ENCODE data around the gene PRRT4. TPM values are rescaled to one million over a fixed set of nuclear protein-coding genes. Genes with fewer than 3 reads are reported as not detected.

The PRRT4 gene
- total and polyA plus RNA-seq, 9 of the 15 experiments (the other 6 are each of a cell fraction or from before 2014, with no cell fraction given) = not detected

- H3K4me1 ChIP-seq (replicated peaks in 1 of 2; ENCODE audit: control insufficient read depth in 2 of 2, insufficient read depth in 2 of 2, low read length in 2 of 2) = peaks cover 0 to 15% of the 10 kb centered on the region in 2 experiments; a peak in 1 of 5 replicates
- peaks cover 8% of the 10 kb centered on the region; the same call in 1 of the 2 replicates for H4K20me1 ChIP-seq (replicated peaks; ENCODE audit: control insufficient read depth, insufficient read depth, low read length)
- H3K4me3 ChIP-seq = no peak overlapping the region
- no peaks in the 10 kb centered on the region for H3K9me1 ChIP-seq (ENCODE audit: control insufficient read depth, insufficient read depth, low read length)
- H3K9me3 ChIP-seq (replicated peaks; ENCODE audit: control insufficient read depth, insufficient read depth, low read depth, low read length) = no peaks in the 10 kb centered on the region
- no peaks in the 10 kb centered on the region for H3K27me3 ChIP-seq (ENCODE audit: control insufficient read depth in 2 of 2, insufficient read depth in 2 of 2, low read length in 2 of 2)
- intact Hi-C loops (cut with micrococcal nuclease) (no loop called here), in situ Hi-C loops (cut with MboI) (no loop called here)
- H3K79me2 ChIP-seq (ENCODE audit: control insufficient read depth, insufficient read depth, low read length) = no peaks in the 10 kb centered on the region
- no peak overlapping the region for H3K4me2 ChIP-seq (ENCODE audit: insufficient read depth, low read length)
- no peak overlapping the region for H2AFZ ChIP-seq (ENCODE audit: low read depth, low read length)
- no peak overlapping the region for H3K27ac ChIP-seq (ENCODE audit: extremely low read depth, low read depth, low read length)
- ATAC-seq (no peak), FAIRE-seq (no peak), DNase-seq (ENCODE audit: extremely low read depth in 1 of 4, low spot score in 3 of 4) (no peak)
- H3K9ac ChIP-seq (ENCODE audit: insufficient read depth in 1 of 2, low read depth in 2 of 2, low read length in 2 of 2) = no peak overlapping the region
- 92% methylated on average over 11 of the region's 11 CpGs for WGBS (ENCODE audit: insufficient coverage, low coverage, missing lambda C conversion rate)
- POLR2A ChIA-PET = no interaction called here
- peaks cover 89% of the 10 kb centered on the region for H3K36me3 ChIP-seq (ENCODE audit: control insufficient read depth, insufficient read depth, low read length)
- CTCF ChIA-PET (ENCODE audit: low intra/inter-chr PET ratio) = interaction anchor here (8.2 kb wide), 1 partner anchor 29 kb away, joined by 134 read pairs; no protein-coding TSS in a partner anchor
- no TSS peak for BruUV-seq (replicated peaks)
- TF ChIP-seq KLF6 (CRISPR knock-in tag; IDR thresholded peaks at IDR 0.05; ENCODE audit: borderline replicate concordance) (no peak), CHD2 (IDR thresholded peaks at IDR 0.05; ENCODE audit: low read depth, low read length) (no peak), ZNF263 (CRISPR knock-in tag; IDR thresholded peaks at IDR 0.05; ENCODE audit: borderline replicate concordance) (no peak), RBFOX2 (IDR thresholded peaks at IDR 0.05; ENCODE audit: low read depth, low read length) (peak; percentile 50), MTA1 (IDR thresholded peaks at IDR 0.05; ENCODE audit: borderline replicate concordance) (no peak), ZBTB43 (CRISPR knock-in tag; IDR thresholded peaks at IDR 0.05) (no peak), POLR2G (IDR thresholded peaks at IDR 0.05; ENCODE audit: low read depth, low read length) (peak; percentile 69), GTF2A2 (tag; IDR thresholded peaks at IDR 0.05) (no peak), SMARCE1 (IDR thresholded peaks at IDR 0.05) (no peak), ZNF347 (CRISPR knock-in tag; IDR thresholded peaks at IDR 0.05; ENCODE audit: low read depth) (no peak), ELK1 (CRISPR knock-in tag; IDR thresholded peaks at IDR 0.05) (no peak)
Observed at GRCh38 chr7:128396357-128396756, 34.9 kb upstream of the PRRT4 start.

Measured in K562 (cell line).